HG02870 (cell line): ENCODE data around the gene DHTKD1.

Source experiments
- ATAC-seq: cut with Tn5 transposase; IDR thresholded peaks from one replicate; pipeline ENCODE4 v1.9.1; 2021; ENCODE audit warnings: mild to moderate bottlenecking, moderate library complexity; ENCODE audit not compliant: unreplicated experiment

Gene DHTKD1, protein sequence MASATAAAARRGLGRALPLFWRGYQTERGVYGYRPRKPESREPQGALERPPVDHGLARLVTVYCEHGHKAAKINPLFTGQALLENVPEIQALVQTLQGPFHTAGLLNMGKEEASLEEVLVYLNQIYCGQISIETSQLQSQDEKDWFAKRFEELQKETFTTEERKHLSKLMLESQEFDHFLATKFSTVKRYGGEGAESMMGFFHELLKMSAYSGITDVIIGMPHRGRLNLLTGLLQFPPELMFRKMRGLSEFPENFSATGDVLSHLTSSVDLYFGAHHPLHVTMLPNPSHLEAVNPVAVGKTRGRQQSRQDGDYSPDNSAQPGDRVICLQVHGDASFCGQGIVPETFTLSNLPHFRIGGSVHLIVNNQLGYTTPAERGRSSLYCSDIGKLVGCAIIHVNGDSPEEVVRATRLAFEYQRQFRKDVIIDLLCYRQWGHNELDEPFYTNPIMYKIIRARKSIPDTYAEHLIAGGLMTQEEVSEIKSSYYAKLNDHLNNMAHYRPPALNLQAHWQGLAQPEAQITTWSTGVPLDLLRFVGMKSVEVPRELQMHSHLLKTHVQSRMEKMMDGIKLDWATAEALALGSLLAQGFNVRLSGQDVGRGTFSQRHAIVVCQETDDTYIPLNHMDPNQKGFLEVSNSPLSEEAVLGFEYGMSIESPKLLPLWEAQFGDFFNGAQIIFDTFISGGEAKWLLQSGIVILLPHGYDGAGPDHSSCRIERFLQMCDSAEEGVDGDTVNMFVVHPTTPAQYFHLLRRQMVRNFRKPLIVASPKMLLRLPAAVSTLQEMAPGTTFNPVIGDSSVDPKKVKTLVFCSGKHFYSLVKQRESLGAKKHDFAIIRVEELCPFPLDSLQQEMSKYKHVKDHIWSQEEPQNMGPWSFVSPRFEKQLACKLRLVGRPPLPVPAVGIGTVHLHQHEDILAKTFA

DNA sequence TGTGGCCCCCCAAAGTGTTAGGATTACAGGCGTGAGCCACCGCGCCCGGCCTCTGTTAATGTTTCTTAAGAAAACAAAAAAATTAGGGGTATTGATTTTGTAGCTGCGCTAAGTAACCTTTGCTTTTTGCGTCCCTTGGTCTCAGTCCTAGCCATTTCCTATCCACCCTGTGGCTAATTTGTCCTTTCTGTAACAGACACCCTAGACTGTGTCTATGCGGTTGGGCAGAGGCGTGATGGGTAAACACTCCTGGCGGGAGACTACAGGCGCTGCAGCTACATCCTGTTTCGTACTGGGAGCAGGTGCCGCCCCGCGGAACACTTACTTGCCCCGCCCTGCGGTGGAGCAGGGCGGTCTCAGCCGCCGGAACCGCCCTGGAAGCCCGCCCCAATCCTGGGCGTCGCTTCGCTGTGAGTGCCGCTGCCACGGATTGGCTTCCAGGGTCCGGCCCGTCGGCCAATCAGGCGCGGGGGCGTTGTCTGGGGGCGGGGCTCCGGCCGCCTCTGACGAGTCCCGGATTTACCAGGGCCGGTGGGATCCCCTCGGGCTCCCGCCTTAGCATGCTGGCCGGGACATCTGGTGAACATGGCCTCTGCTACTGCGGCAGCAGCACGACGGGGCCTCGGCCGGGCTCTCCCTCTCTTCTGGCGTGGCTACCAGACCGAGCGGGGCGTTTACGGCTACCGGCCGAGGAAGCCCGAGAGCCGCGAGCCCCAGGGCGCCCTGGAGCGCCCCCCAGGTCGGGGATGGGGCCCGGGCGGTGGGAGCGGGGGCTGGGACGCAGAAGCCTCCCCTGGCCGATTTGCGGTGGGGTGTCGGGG, at the start of gene DHTKD1:
Gene DHTKD1, plus strand, starts transcription at position 506 of the 821 bp plus-strand sequence. Its CDS starts 80 bp downstream, at position 586.
- ATAC-seq: peak; percentile 92

DNA sequence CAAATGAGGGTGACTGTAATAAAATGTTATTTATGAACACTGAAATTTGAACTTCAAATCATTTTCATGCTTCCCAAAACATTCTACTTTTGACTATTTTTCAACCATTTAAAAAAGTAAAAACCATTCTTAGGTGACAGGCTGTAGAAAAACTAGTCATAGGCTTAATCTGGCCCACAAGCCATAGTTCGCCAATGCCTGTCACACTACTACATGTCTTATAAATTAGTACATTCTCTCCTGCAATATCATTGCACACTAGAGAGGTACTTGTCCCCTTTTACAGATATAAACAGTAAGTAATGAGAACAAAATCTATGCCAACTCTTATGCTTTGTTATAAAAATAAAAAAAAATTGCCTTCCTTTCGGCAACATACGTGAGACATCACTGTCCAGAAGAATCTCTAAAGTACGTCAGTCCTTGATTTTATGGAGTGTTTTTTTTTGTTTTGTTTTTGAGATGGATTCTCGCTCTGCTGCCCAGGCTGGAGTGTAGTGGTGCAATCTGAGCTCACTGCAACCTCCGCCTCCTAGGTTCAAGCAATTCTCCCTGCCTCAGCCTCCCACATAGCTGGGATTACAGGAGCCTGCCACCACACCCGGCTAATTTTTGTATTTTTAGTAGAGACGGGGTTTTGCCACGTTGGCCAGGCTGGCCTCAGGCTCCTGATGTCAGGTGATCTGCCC, 49.3 kb upstream of the DHTKD1 start:
- ATAC-seq: no peak

DNA sequence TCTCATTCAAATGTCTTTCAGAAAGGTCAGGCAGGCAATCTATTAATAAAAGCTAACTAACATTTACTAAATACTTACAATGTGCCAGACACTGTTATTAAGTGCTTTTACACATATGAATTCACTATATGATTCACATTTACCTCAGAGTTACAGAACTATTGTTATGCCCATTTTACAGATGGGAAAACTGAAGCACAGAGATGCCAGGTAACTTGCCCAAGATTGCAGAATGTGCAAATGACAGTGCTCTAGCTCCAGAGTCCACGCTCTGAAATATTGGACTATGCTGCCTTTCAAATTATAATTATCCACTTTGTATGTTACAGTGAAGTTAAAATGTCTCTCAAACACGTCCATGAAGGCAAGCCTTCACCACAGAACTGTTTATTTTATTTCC, 48.2 kb upstream of the DHTKD1 start:
- ATAC-seq: no peak

DNA sequence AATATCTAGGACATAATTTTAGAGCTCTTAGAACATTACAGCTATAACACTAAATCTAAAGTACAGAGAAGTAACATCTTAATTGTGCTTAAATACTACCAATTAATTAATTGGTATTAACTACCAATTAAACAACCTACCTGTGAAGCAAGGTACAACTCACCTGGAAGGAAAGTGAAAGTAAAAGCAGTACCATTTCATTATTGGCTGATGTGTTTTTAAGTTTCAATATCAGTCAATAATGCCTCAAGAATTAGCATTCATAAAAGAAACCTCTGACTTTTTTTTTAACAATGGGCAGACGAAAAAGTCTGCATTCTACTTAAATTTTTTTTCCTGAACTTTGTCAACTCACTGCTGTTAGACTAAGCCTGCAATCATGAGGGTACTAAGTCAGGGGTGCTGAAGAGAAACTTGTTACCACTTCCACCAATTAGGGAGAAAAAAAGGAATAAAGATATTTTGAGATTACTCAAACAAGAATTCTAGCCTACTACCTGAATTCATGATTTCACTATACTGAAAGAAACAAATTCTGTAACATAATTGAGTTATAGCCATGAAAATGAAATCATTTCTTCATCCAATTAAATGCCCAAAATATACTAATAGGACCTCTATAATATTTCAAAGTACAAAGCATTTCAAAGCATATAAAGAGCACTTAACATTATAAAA, 46.0 kb upstream of the DHTKD1 start:
- no peak for ATAC-seq

DNA sequence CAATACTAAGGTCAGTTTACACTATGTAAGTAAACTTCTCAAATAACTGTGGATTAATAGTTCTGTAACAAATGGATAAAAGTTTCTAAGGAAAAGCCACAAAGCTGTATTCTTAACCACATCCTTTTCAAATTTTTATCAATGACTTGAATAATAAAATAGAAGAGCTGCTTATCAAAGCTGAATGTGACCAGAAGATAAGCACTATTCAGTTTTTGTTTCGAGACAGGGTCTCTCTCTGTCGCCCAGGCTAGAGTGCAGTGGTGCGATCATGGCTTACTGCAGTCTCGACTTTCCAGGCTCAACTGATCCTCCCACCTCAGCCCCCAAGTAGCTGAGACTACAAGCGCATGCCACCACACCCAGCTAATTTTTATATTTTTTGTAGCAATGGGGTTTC, 43.2 kb upstream of the DHTKD1 start:
- no peak for ATAC-seq

DNA sequence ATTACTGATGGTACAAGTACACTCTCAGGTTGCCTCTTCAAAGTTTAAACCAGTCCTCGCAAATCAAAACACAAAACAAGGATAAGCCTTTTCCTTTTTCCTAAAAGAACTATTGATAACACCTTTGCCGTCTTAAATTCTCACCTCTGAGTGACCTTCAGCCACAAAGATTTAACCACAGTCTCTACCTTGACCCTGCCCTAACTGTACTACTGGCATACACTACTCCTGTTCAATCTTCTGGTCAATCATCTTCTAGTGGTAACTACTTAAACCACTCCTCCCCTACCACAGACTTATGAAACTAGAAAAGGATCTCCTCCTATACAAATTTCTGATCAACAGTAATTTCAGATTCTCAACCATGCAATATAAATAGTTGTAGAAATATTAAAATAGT, 41.2 kb upstream of the DHTKD1 start:
- ATAC-seq: no peak

DNA sequence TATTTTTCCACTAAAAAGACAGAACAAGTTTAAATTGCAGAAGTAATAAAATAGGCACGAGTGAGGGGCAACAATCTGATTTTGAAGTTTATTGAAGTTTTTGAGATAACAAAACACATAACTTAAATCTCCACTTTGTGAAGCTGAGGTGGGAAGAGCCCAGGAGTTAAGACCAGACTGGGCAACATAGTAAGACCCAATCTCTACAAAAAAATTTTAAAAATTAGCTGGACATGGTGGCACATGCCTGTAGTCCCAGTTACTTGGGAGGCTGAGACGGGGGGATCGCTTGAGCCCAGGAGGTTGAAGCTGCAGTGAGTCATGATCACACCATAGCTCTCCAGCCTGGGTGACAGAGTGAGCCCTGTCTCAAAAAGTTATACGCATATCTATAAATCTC, 37.4 kb upstream of the DHTKD1 start:
- ATAC-seq: no peak

DNA sequence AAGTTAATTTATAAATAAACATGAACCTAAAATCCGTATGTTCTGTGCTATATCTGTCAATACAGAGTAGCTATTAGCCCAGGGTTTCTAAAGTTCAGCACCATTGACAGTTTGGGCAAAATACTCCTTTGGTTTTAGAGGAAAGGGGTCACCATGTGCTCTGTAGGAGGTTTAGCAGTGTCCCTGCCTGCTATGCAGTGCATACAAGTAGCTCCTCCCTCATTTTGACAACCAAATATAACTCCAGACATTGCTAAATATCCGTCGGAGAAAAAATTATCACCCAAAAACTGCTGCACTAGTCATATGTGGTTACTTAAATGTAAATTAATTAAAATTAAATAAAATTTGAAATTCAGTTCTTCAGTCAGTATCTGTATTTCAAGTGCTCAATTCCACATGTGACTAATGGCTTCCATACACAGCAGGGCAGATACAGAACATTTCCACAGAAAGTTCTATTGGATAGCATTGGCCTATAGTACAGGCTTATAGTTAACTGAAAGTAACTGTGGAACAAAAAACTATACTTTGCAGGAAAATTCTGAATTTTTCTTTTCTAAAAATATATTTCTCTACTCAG, 32.6 kb upstream of the DHTKD1 start:
- ATAC-seq: no peak

DNA sequence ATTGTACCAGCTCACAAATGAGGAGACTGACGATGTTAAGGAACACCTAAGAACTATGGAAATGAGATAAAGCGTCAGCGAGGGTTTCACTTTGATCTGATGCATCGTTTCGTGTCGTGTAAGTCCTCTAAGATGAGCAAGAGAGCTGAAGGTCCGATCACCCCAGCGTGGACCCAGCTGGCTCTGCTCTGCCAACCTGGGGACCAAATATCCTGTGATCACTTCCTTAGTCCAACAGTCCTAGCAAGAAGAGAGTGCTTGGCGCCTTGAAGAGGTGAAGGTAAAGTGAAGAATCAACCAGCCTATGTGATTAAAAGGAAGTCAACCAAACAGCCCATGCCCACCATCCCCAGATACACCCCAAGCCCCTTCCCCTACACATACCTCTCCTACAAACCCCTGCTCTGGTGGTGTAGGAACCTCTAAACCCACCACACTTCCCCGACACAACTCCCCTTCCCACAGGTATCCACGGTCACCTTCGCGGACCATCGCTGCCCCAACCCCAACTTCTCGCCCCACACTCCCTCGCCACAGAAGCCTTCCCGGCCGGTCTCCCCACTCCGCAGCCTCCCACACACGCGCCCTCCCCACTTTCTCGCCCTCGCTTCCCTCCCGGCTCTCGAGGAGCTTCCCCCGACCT, 26.9 kb upstream of the DHTKD1 start:
- no peak for ATAC-seq

DNA sequence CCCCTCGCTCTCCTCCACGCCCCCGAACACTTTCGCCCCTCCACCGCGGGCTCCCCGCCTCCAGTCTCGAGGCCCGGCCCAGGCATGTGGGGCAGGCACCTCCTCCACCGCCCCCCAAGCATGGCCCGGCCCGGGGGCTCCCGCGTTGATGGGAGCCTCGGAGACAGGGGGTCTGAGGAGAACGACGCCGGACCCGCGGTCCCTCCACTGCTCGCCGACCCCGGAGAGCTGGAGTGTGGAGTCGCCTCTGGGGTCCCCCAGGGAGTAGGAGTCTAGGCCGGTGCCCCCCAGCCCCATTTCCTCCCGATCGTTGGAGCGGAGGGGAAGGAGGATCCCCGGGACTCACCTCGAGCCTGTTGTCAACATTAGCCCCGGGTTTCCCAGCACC, 26.4 kb upstream of the DHTKD1 start:
- peak; percentile 7 for ATAC-seq

DNA sequence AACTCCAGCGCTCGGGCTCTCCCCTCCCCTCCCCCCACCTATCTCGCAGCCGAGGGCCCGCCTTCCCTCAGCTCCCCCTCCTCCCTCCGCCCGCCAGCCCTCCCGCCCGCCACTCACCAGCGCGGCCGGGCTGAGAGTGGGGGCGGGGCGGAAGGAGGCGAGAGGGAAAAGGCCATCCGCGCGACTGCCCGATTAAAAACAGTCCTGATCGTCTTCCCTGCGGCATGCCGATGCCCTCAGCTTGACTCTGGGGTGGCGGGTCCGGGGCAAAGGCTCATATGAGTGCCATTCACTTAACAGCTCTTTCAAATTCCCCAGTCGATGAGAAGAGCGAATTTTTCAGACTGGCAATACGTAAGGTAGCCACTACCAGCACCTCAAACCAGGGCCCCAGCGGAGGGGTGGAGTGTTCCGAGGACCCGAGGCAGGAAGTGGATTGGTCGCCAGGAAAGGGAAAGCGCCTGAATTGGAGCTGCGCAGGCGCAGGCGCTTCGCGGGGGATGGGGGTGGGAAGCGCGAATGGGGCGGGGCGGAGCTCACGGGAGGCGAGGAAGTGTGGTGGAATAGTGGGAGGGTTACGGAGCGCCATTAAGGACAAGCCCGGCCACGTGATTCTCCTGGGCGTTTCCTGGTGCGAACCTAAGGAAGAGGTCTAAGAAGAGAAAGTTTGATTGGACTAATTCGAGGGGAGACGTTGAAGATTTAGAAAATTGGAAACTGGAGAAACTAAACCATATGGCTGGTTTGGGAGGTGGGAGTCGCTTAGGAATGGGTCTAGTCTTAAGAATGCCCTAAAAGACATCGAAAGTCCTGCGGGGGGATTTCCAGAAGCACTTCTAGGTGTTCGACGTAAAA, 25.7 kb upstream of the DHTKD1 start, which contains the start of gene UPF2:
Gene UPF2, minus strand, starts transcription at position 13 of the 855 bp plus-strand sequence. CDS start 7,386 bp downstream, outside the sequence.
- ATAC-seq: peak; percentile 52

DNA sequence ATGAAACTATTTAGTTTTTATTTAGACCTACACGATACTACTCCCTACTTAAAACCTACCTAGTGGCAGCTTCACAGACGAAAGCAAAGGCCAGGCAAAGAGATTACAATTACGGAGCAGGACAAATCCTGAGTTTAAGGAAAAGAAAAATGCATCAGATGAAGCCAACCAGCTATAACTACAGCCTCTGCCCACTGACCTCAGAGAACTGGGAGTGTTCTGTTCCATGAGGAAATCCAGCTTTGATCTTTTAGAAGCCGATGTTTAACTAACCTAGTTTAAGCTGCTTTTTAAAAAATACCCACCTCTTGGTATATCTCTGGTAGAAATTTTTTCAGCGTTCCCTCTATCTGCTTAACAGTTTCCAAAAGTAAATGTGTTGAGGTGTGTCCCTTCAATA, 23.2 kb upstream of the DHTKD1 start:
- ATAC-seq: no peak

DNA sequence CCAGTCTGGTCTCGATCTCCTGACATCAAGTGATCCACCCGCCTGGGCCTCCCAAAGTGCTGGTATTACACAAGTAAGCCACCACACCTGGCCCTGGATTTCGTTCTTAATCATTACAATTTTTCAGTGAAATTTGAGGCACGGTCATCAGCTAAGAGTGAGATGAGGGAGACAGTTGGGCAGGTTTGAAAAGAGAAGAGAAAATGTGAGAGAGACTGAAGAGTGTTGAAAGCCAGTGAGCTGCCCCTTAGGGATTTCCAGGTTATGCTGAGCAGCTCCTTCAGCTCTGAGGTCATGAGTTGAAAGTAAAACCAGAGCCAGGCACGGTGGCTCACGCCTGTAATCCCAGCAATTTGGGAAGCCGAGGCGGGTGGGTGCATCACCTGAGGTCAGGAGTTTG, 20.2 kb upstream of the DHTKD1 start:
- peak; percentile 49 for ATAC-seq

DNA sequence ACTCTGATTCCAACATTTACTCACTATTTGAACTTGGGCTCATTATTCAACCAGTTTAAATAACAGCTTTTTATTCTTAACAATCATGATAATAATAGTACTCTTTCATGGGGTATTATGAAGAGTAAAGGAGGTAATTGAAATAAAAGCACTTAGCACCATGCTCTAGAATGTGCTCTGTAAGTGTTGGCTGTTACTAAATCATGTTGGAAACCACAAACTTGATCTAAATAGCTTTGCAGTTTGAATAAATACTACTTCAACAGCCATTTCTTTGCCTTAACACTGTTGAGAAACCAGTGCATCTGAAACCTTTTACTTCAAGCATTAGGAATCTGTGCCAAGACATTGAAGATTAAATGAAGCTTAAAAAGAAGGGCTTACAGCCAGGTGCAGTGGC, 18.2 kb upstream of the DHTKD1 start:
- no peak for ATAC-seq

DNA sequence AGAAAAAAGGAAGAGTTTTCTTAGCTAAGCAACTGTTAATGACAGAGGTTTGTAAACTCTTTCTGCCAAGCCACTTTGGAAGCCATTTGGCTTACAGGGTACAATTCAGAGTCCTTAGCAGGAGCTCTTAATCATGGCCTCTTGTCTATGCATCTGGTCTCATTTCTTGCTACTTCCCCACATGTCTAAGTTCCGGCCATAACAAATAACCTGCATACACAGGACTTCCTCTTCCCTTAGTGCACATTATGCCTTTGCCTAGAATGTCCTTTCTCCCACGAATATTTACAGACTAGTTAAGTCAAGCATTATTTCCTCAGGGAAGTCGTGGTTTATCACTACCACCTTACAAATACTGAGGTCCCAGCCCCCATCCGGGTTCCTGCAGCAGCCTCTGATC, 17.5 kb upstream of the DHTKD1 start:
- no peak for ATAC-seq

DNA sequence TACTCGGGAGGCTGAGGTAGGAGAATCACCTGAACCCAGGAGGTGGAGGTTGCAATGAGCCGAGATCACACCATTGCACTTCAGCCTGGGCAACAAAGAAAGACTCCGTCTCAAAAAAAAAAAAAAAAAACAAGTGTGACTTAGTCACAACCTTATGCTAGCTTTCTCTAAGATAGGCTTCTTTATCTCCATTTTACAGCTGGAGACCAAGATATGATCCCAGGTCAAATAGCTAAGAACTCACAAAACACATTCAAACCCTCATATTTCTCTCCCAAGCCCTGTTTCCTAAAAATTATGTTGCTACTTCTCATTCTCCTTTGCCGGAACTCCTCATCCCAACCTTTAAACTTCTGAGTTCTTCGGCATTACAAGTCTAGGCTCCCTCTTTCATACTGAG, 13.0 kb upstream of the DHTKD1 start:
- no peak for ATAC-seq

DNA sequence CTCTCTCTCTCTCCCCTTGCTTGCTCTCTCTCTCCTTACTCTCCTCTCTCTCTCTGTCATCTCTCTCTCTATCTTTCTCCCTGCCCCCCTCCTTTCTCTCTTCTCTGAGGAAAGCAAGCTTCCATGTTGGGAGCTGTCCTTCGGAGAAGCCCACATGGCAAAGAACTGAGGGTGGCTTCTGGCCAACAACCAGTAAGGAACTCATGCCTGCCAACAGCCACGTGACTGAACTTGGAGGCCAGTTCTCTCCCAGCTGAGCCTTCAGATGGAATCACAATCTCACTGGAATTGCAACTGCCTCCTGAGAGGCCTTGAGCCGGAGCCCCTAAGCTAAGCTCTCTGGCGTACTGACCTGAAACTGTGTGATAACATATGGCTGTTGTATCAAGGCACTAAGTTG, 12.0 kb upstream of the DHTKD1 start:
- ATAC-seq: no peak

DNA sequence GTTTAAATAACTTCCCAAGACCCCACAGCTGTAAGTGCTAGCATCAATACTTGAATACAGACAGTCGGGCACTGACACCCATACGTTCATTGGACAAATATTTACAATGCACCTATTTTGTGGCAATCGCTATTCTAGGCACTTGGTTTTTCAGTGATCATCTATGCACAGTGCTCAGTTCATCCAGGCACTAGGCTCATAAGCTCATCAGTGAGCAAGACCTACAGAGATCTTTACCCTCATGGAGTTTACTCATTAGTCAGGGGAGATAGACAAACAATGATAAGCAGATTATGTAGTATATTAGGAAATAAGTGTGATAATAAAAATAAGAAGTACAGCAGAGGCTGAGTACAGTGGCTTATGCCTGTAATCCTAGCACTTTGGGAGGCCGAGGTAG, 7.6 kb upstream of the DHTKD1 start:
- ATAC-seq: no peak
